Measurements from ENCODE around the gene KCNAB1.
"Not testable (repeated sequence)": the region's sequence is repeated elsewhere in the genome, so short reads cannot be mapped to it uniquely, and the experiment has no call there.

KCNAB1 gene

DNA sequence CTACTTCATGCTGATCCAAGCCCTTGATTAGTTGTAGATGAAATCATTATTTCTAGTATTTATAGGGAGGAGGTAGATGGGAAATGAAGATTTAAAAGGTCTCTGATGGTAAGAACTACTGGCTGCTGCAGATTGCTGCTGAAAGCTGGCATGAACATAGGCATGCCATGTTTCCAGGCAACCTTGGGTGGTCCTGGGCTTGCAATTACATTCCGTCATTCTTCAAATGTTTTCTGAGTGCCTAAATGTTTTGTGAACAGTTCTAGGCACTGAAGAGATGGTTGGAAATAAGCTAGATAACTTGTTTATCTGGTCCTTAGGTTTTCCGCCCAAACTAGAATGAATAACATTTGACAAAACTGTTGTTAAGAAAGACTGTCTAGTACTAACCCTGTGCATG lies 95.8 kb downstream of the KCNAB1 start:
- DNase-seq (ENCODE audit: extremely low read depth in 1 of 2, low read depth in 1 of 2): no peak

DNA sequence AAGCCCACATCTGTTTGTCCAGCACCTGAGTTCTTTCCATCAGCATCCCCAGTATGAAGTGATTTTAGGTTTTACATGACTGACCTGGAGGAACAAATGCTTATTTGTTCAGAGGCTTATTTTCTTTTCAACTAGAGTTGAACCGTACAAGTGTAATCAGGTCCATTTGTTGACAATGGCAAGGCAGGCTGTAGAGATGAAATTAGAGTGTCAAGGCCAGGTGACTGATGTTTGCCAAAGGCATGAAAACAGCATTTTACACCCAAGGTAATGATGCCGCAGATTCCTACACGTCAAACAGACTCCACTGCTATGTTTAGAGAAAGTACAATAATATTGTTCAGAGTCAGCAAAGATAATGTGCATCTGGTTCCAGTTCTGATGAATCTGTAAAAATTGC lies 96.5 kb downstream of the KCNAB1 start:
- DNase-seq (ENCODE audit: extremely low read depth in 1 of 2, low read depth in 1 of 2): no peak

DNA sequence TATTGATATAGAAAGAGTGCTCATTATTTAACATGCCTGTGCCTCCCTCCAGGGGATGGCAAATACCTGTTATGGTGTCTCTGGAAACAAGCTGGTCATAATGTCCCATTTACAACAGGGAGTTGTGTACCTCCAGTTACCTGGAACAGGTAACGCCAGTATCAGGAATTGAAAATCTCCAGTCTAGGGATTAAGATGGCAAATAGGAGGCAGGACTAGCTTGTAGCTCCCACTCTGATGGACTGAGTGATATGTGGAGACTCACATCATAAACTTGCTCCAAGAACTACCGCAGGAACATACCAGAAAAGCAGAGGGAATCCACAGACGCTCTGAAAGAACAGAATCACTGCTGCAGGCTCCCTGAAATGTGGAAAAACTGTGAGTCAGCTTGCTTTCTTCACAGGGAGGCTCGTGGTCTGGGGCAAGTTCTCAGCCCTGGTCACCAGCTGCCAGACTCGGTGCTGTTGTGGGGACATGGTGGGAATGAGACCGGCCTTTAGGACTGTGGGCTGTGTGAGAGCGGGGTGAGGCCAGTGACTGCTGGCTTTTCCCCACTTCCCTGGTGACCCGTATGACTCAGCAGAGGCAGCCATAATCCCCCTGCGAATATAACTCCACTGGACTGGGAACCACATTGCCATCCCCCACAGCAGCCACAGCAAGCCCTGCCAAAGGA lies 97.4 kb downstream of the KCNAB1 start:
- DNase-seq (ENCODE audit: extremely low read depth in 1 of 2, low read depth in 1 of 2): no peak

DNA sequence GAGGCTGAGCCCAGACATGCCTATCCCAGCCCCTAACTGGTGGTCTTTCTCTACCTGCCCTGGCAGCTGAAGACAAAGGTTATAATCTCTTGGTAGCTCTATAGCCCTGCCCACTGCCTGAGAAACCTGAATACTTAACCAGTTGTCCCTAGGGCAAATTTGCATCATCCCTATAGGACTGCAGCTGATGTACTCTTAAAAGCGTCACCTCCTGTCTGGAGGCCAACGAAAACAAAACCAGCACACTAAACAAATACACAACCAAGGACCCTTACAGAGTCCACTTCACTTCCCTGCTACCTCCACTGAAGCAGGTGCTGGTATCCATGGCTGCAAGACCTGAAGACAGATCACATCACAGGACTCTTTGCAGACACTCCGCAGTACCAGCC lies 98.0 kb downstream of the KCNAB1 start:
- no peak for DNase-seq (ENCODE audit: extremely low read depth in 1 of 2, low read depth in 1 of 2)

DNA sequence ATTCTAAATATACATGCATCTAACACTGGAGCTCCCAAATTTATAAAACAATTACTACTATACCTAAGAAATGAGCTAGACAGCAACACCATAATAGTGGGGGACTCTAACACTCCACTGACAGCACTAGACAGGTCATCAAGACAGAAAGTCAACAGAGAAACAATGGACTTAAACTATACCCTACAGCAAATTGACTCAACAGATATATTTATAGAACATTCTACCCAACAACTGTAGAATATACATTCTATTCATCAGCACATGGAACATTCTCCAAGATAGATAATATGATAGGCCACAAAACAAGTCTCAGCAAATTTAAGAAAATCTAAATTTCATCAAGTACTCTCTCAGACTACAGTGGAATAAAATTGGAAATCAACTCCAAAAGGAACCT lies 102.0 kb downstream of the KCNAB1 start:
- not testable (repeated sequence) for DNase-seq (ENCODE audit: extremely low read depth in 1 of 2, low read depth in 1 of 2)

DNA sequence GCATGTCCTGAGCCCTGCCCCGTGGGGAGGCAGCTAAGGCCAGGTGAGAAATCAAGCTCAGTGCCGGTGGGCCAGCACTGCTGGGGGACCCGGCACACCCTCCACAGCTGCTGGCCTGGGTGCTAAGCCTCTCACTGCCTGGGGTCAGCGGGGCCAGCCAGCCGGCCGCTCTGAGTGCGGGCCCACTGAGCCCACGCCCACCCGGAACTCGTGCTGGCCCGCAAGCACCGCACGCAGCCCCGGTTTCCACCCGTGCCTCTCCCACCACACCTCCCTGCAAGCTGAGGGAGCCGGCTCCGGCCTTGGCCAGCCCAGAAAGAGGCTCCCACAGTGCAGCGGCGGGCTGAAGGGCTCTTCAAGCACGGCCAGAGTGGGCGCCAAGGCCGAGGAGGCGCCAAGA lies 103.7 kb downstream of the KCNAB1 start:
- DNase-seq (ENCODE audit: extremely low read depth in 1 of 2, low read depth in 1 of 2): not testable (repeated sequence)

DNA sequence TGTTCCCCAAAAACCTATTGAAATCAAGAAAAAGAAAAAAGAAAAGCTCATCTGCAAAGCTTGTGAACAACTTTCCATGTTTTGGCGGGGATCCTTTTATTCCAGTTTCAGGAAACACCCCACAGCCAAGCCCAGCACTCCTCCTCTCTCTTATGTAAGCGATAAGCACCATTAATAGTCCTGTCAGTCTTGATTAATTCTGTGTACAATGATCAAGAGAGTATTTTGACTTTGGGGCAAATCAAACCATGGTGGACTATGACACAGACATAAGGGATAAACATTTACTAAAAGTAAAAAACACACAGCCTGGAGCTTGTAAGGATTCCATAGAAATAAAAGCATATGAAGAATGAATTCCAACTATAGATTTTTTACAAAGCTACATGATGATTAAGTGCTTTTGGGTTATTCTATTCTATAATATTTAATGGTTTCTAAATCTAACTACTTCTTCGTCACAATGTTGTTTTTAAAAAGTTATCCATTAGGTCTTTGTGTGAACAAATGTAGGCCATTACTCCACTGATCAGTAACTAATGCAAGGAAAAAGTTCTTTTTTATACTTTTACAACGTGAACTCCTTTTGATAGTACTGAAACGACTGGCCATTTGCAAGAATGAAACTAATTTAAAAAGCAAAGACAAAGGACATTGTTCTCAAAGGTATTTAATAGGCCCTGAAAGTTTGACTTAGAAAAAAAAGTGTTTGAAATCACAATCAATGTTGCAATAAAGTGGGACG lies 106.5 kb downstream of the KCNAB1 start:
- DNase-seq (ENCODE audit: extremely low read depth in 1 of 2, low read depth in 1 of 2): no peak

DNA sequence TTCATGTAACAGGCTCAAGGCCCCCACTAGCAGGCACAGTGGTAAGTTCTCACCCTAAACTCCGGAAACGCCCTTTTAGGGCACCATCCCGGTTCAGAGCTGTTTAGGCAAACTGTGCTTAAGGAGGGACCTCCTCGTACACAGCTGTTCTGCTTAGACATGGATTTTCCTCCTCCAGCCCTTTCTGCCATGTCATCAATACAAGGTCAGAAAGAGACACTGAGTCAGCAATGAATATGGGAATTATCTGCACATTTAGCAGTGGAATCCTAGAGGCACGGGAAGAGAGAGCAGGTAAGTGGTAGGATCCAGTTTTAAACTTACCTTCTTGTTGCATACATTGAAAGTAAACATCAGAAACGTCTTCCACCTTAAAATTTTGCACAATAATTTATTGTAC lies 107.3 kb downstream of the KCNAB1 start:
- no peak for DNase-seq (ENCODE audit: extremely low read depth in 1 of 2, low read depth in 1 of 2)

DNA sequence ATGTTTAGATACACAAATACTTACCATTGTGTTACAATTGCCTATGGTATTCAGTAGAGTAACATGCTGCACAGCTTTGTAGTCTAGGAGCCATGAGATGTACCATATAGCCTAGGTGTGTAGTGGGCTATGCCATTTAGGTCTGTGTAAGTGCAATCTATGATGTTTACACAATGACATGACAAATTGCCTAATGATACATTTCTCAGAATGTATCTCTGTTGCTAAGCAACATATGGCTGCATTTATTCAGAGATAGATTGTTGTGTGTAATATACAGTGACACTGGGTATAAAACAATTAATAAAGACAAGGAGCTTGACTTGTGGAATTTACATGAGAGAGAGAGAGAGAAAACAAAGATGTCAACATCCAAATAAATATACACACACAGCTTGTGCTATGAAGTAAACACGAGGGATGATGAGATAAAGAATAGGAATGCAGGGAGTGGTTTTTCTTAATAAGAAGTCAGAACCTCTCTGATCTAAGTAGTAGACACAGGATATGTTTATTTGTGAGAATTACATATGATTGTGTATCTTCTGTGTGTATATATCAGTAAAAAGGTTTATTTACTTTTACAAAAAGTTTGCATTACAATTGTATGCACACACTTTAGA lies 110.0 kb downstream of the KCNAB1 start:
- no peak for DNase-seq (ENCODE audit: extremely low read depth in 1 of 2, low read depth in 1 of 2)

DNA sequence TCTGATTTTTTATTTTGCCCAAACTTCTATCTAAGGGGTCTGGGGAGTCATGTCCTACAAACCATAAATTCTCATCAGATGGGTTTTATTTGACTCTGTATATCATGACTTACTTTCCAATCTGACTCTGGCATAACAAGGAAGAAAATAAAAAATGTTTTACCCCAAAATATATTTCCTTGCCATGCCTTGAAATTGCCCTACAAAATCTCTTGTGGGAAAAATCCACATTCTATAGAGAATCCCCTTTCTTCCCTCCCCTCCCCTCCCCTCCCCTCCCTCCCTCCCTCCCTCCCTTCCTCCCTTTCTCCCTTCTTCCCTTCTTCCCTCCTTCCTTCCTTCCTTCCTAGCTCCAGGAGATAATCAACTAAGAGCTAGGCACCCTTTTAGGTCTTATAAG lies 110.8 kb downstream of the KCNAB1 start:
- not testable (repeated sequence) for DNase-seq (ENCODE audit: extremely low read depth in 1 of 2, low read depth in 1 of 2)

DNA sequence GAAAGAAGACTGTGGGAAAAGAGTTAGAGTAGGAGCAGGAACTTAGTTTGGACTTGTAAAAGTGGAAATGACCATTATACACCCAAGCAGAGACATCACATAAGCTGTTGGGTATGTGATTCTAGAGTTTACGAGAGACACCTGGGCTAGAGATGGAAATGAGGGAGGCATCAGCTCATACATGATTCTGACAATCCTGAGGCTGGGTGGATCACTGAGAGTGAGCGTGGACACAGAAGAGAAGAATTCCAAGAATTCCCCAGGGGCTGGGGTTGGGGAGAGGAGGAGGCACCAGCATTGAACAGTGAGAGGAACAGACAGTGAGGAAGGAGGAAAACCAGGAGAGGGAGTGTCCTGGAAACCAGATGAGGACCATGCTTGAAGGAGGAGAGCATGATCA lies 113.5 kb downstream of the KCNAB1 start:
- no peak for DNase-seq (ENCODE audit: extremely low read depth in 1 of 2, low read depth in 1 of 2)

DNA sequence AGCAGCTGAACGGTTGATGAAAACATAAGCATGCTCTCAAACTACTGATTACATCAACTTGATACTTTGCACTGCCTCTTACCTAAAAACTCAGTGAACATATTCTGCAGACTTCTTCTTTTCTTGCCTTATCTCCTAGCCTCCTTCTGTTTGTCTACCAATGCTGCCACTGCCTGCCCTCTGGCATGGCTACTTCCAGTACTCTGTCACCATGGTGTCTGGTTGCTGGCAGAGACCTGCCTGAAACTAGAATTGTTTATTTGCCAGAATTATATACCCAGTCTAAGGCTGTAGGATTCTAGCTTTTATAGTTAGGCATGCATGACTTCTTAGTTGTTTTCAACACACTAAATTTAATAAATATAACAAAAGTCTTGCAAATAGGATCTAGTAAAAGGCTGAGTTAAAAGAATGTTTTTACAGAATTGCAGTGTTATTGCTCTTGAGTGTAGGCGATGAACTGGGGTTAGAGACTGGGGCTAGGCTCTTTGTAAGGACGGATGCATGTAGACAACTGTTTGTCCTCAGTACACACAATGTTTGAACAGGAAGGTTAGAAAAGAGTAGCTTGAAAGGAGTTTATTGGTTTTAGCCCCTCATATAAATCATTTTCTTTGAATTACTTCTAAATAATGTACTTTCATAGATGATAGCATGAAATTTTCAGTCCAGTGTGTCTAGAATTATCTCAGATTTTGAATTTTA lies 116.3 kb downstream of the KCNAB1 start:
- DNase-seq (ENCODE audit: extremely low read depth in 1 of 2, low read depth in 1 of 2): no peak

DNA sequence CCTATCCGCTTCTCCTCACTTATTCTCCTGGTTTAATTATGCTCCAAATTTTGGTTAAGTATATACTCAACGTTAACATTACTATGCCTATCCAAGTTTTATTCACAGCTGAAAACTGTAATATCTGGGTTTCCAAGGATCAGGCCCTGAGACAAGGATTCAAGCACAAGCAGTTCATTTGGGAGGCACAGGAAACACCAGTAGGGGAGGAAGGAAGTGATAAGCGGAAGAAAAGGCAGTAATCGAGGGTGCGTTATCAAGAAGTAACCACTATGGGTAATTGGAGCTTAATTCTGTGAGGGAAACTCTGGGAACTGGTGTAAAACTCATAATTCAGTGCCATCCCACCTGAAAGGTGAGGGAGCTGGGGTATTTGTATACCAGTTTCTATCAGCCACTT lies 120.3 kb downstream of the KCNAB1 start:
- DNase-seq (ENCODE audit: extremely low read depth in 1 of 2, low read depth in 1 of 2): no peak

DNA sequence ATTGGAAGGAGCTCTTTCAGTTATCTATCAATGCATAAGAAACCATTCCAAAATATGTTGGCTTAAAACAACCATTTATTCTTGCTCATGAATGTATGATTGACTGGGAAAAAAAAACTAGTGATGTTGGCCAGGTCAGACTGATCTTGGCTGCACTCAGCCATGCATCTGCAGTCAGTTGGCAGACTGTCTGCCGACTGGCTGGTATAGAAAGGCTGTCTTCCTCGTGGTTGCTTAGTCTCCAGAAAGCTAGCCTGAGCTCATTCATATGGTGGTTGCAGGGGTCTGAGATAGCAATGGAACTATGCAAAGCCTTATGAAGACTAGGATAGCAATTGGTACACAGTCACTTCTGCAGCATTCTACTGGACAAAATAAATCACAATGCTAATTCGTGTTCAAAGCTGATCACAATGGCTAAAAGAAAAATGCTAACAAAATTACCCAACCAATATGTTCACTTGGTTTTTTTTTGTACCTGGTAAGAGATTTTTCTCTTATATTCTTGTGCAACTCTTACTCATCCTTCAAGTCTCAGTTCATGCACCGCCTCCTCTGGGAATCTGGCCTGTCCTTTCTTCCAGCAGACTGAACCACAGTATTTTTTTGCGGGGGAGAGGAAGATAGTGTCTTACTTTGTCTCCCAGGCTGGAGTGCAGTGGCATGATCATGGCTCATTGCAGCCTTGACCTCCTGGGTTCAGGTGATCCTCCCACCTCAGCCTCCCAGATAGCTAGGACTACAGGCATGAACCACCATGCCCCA lies 126.8 kb downstream of the KCNAB1 start:
- no peak for DNase-seq (ENCODE audit: extremely low read depth in 1 of 2, low read depth in 1 of 2)

DNA sequence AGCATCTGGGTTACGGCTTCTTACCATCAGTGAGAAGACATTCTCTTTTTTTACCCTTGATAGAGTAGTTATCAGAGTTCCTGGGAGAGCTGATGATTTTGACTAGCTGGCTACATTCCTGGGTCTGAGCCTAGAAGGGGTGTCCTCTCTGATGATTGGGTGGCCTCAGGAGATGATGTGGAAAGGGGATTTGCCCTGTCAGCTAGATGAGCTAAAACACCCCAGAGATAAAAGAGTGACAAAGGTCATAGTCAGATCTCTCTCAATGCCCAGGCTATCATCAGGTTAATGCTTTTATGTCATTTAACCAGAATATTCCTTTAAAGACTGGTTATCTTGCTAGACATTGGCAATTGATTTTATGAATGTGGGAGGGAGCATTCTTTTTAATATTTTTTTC lies 130.2 kb downstream of the KCNAB1 start:
- no peak for DNase-seq (ENCODE audit: extremely low read depth in 1 of 2, low read depth in 1 of 2)

DNA sequence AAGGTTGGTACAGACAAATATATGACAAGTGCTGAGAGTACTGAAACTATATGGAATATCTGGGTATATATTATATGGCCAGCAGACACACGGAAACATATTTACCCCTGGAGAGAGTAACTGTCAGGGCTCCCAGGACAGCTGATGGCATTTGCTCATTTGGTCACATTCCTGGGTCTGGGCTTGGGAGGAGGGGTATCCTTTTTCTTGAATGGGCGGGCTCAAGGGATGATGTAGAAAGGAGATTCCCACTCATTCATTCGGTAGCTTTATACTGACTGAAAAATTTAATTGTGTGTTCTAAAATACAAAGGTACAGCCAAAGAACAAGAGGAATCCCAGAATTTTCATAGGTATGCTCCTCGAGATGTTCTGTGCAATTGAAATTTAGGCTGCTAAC lies 131.0 kb downstream of the KCNAB1 start:
- DNase-seq (ENCODE audit: extremely low read depth in 1 of 2, low read depth in 1 of 2): no peak

DNA sequence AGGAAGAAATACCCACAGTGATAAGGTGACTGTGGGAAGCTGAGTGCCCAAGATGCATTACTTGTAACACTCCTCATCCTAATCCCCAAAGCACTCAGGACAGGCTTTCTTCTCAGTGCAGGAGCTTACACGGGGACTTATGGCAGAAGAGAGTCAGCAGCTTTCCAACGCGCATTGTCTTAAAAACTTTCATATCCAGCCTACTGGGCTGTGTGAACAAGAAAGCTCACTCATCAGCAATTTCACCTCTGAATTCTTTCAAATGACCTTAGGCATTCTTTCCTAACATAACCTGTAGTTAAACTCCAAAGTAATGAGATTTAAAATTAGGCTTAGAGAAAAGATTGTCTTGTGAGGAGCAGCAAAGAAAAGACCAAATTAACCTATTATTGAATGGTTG lies 132.3 kb downstream of the KCNAB1 start:
- DNase-seq (ENCODE audit: extremely low read depth in 1 of 2, low read depth in 1 of 2): no peak

DNA sequence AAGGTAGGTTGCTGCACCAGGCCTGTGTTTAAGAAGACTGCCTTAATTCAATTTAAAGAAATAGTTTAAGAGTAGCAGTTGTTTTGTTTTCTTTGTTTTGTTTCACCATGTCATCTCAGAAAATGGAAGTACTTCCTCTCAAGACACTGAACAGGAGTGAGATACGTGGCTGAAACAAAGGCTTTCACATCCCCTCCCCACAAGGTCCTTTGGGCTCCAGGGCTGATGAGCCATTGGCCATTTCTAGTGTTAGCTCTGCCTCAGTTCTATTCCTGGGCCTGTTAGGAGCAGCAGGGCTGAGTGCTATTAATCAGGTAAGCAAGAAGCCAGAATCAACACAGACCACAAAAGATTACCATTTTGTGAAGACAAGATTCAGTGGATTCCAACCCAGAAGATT lies 132.8 kb downstream of the KCNAB1 start:
- DNase-seq (ENCODE audit: extremely low read depth in 1 of 2, low read depth in 1 of 2): no peak

DNA sequence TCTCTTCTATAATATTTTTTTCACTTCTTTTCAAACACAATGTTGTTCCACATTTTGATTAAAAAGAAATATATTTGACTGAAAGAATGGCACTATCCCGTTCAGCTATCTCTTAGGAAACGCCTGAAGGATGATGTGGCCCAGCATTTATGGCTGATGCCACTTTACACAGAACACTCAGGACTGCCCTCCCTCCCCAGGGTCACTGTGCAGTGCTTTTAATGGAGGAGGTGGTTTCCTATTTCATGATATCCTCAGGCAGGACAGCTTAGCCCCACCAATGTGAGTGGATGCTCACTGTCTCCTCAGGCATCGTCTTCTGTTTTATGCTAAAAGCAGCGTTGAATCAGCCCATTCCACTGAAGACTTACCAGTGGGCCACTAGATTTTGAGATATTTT lies 135.9 kb downstream of the KCNAB1 start:
- DNase-seq (ENCODE audit: extremely low read depth in 1 of 2, low read depth in 1 of 2): no peak

DNA sequence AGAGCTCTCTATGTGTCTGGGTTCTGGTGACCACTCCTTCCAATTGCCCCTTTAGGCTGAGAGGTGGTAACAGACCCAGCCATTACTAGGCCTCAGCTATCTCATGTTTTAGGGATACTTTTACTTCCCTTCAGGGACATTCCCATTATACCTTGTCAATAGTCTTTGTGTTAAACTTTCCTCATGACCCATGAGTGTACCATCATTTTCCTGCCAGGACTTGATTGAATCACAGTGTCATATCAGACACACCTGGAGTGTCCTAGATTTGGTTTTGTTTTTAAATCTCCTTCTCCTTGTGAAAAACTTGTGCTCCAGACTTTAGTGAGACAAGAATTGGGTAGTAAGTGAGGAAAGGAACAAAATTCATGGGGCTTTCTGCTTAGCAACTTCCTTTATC lies 136.6 kb downstream of the KCNAB1 start:
- DNase-seq (ENCODE audit: extremely low read depth in 1 of 2, low read depth in 1 of 2): no peak

DNA sequence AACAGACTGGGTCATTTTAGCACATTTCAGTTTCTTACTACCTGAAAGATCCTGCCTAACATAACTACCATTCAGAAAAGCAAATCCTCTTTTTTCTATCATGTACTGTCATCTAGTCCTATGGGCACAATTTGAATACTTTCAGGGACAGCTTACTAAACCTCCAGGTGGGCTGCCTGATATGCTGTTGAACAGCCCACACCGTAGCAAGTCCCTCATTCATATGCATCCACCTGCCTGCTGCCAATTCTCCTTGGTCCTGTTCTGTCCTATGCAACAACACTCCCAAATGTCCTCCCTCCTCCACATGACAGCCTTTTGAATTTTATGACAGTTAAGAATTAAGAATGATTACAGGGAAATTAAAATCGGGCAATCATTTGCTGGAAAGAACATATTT lies 137.9 kb downstream of the KCNAB1 start:
- no peak for DNase-seq (ENCODE audit: extremely low read depth in 1 of 2, low read depth in 1 of 2)

Measured in stimulated activated CD8-positive, alpha-beta memory T cell treated with anti-CD3 and anti-CD28 coated beads, Interleukin-7, amount 100 ng/mL, for 48 hours (primary cell).